Ammon's horn (tissue), 1 donor: ENCODE results near the gene EVI2A.
A peak's percentile ranks its signal among the peaks of the same experiment; 100 is the strongest.
"Not testable (repeated sequence)": the region's sequence is repeated elsewhere in the genome, so short reads cannot be mapped to it uniquely, and the experiment has no call there.

ENCODE experiments used
- DNase-seq: peaks from one replicate; pipeline ENCODE4 v3.0.0-alpha.2; 2016; ENCODE audit warnings: low spot score

EVI2A gene

GRCh38 chr17:31312223-31312622, 9.2 kb downstream of the EVI2A start:
- not testable (repeated sequence) for DNase-seq

- no peak for DNase-seq
Measured at GRCh38 chr17:31311526-31311925, 9.9 kb downstream of the EVI2A start.

GRCh38 chr17:31310886-31311285, 10.5 kb downstream of the EVI2A start:
- DNase-seq: no peak

- no peak for DNase-seq
Measured at GRCh38 chr17:31310260-31310659, 11.2 kb downstream of the EVI2A start.

GRCh38 chr17:31309556-31309955, 11.9 kb downstream of the EVI2A start:
- no peak for DNase-seq

- DNase-seq: no peak
Measured at GRCh38 chr17:31308372-31309334, 12.8 kb downstream of the EVI2A start.

GRCh38 chr17:31307640-31308039, 13.8 kb downstream of the EVI2A start:
- no peak for DNase-seq

GRCh38 chr17:31299624-31300023, 21.8 kb downstream of the EVI2A start:
- DNase-seq: no peak

GRCh38 chr17:31297090-31297489, 24.3 kb downstream of the EVI2A start, which contains the start of gene OMG:
TSS of gene OMG (minus strand) at chr17:31297239. CDS start at chr17:31296331, 908 bp downstream.
- peak; percentile 94 for DNase-seq

GRCh38 chr17:31296142-31296541, 25.3 kb downstream of the EVI2A start:
- peak; percentile 55 for DNase-seq

GRCh38 chr17:31295489-31295871, 25.9 kb downstream of the EVI2A start:
- DNase-seq: no peak

GRCh38 chr17:31294820-31295488, 26.5 kb downstream of the EVI2A start:
- no peak for DNase-seq

- peak; percentile 18 for DNase-seq
Measured at GRCh38 chr17:31294231-31294630, 27.2 kb downstream of the EVI2A start.

GRCh38 chr17:31293581-31293980, 27.8 kb downstream of the EVI2A start:
- DNase-seq: no peak

- no peak for DNase-seq
Measured at GRCh38 chr17:31291820-31292219, 29.6 kb downstream of the EVI2A start.

- no peak for DNase-seq
Measured at GRCh38 chr17:31289790-31290189, 31.6 kb downstream of the EVI2A start.

- DNase-seq: not testable (repeated sequence)
Measured at GRCh38 chr17:31287932-31288331, 33.5 kb downstream of the EVI2A start.

- DNase-seq: no peak
Measured at GRCh38 chr17:31286587-31286986, 34.8 kb downstream of the EVI2A start.

GRCh38 chr17:31283841-31284240, 37.6 kb downstream of the EVI2A start:
- no peak for DNase-seq

GRCh38 chr17:31281061-31281460, 40.4 kb downstream of the EVI2A start:
- DNase-seq: no peak

- DNase-seq: no peak
Measured at GRCh38 chr17:31279401-31279800, 42.0 kb downstream of the EVI2A start.

GRCh38 chr17:31275116-31275515, 46.3 kb downstream of the EVI2A start:
- no peak for DNase-seq

- DNase-seq: peak; percentile 9
Measured at GRCh38 chr17:31274252-31274651, 47.2 kb downstream of the EVI2A start.
